ENCODE measurements around the gene FOXP1. TPM values are rescaled to one million over a fixed set of nuclear protein-coding genes. Genes with fewer than 3 reads are reported as not detected.

FOXP1 gene
- polyA plus RNA-seq, 1 donor from 2014 or later: 5.6 TPM

GRCh38 chr3:71045212-71045916 lies 538.2 kb downstream of the FOXP1 start:
- H3K79me2 ChIP-seq (replicated peaks; ENCODE audit: insufficient read depth, low read length): no peaks in the 10 kb centered on the region
- no peaks in the 10 kb centered on the region for H3K36me3 ChIP-seq (ENCODE audit: insufficient read depth, low read length)
- no peak for TF ChIP-seq MXI1 (conservative IDR thresholded peaks at IDR 0.05; ENCODE audit: poor library complexity, severe bottlenecking)
- TF ChIP-seq POLR2AphosphoS5 (IDR thresholded peaks at IDR 0.05): no peak
- TF ChIP-seq CTCF (IDR thresholded peaks at IDR 0.05; ENCODE audit: poor library complexity, severe bottlenecking): no peak
- no peak for TF ChIP-seq EP300 (conservative IDR thresholded peaks at IDR 0.05; ENCODE audit: poor library complexity, severe bottlenecking)
- TF ChIP-seq SMC3 (conservative IDR thresholded peaks at IDR 0.05; ENCODE audit: poor library complexity): no peak
- TF ChIP-seq REST (IDR thresholded peaks at IDR 0.05; ENCODE audit: borderline replicate concordance): no peak
- no peak for TF ChIP-seq TAF1 (IDR thresholded peaks at IDR 0.05; ENCODE audit: low read depth)
- no peak for TF ChIP-seq EZH2 (IDR thresholded peaks at IDR 0.05; ENCODE audit: borderline replicate concordance, insufficient read depth, low read length, poor library complexity, severe bottlenecking)
- no peak for TF ChIP-seq RAD21 (conservative IDR thresholded peaks at IDR 0.05)

GRCh38 chr3:71042759-71043158 lies 540.8 kb downstream of the FOXP1 start:
- Histone ChIP-seq H3F3A (ENCODE audit: insufficient read depth, low read length, poor library complexity, severe bottlenecking) (no peaks in the 10 kb centered on the region), H3K4me3 (ENCODE audit: low read length) (no peak overlapping the region), H3K27me3 (ENCODE audit: insufficient read depth, low read depth, low read length) (no peaks in the 10 kb centered on the region), H3K36me3 (ENCODE audit: insufficient read depth, low read length) (no peaks in the 10 kb centered on the region), H3K27ac (ENCODE audit: low read length) (no peak overlapping the region), H3K9ac (ENCODE audit: low read length) (no peak overlapping the region), H4K20me1 (ENCODE audit: insufficient read depth) (no peaks in the 10 kb centered on the region), H3K9me2 (ENCODE audit: insufficient read depth, low read length) (no peaks in the 10 kb centered on the region), H3K4me2 (ENCODE audit: low read length) (no peak overlapping the region), H2AFZ (ENCODE audit: low read depth, low read length) (no peak overlapping the region), H3K79me2 (replicated peaks; ENCODE audit: insufficient read depth, low read length) (no peaks in the 10 kb centered on the region), H3K9me3 (ENCODE audit: low read length) (no peaks in the 10 kb centered on the region)
- TF ChIP-seq EP300 (conservative IDR thresholded peaks at IDR 0.05; ENCODE audit: poor library complexity, severe bottlenecking): no peak
- no peak for TF ChIP-seq MXI1 (conservative IDR thresholded peaks at IDR 0.05; ENCODE audit: poor library complexity, severe bottlenecking)
- no peak for TF ChIP-seq TAF1 (IDR thresholded peaks at IDR 0.05; ENCODE audit: low read depth)
- TF ChIP-seq REST (IDR thresholded peaks at IDR 0.05; ENCODE audit: borderline replicate concordance): peak; percentile 7
- TF ChIP-seq SMC3 (conservative IDR thresholded peaks at IDR 0.05; ENCODE audit: poor library complexity): no peak

More at GRCh38 chr3:71045212-71045916, 538.2 kb downstream of the FOXP1 start:
- no peak overlapping the region for H3K4me2 ChIP-seq (ENCODE audit: low read length)
- H3K9me3 ChIP-seq (ENCODE audit: low read length): no peaks in the 10 kb centered on the region
- no peak overlapping the region for H2AFZ ChIP-seq (ENCODE audit: low read depth, low read length)
- peak overlapping the region; percentile 5 for H3K27ac ChIP-seq (ENCODE audit: low read length)
- H3K9me2 ChIP-seq (ENCODE audit: insufficient read depth, low read length): no peaks in the 10 kb centered on the region
- H3K9ac ChIP-seq (ENCODE audit: low read length): no peak overlapping the region
- no peak overlapping the region for H3K4me3 ChIP-seq (ENCODE audit: low read length)
- H3F3A ChIP-seq (ENCODE audit: insufficient read depth, low read length, poor library complexity, severe bottlenecking): no peaks in the 10 kb centered on the region
- no peaks in the 10 kb centered on the region for H3K27me3 ChIP-seq (ENCODE audit: insufficient read depth, low read depth, low read length)
- no peaks in the 10 kb centered on the region for H4K20me1 ChIP-seq (ENCODE audit: insufficient read depth)
